Heart left ventricle (tissue), 13 donors: ENCODE measurements around the gene C1orf116.

Experiments used
- CTCF ChIP-seq, 12 donors: fragments of 200-600 bp; sonication (generic) in 4 of 12; IDR thresholded peaks; one replicate each; pipeline versions ENCODE4 v1.5.0 to v1.8.0; 2018 to 2022; ENCODE audit warnings: antibody characterized with exemption in 12 of 12, mild to moderate bottlenecking in 5 of 12
- POLR2A ChIP-seq, 2 donors: fragments of 450-650 bp; IDR thresholded peaks; one replicate each; pipeline ENCODE4 v1.6.1; 2017; ENCODE audit warnings: antibody characterized with exemption in 2 of 2, mild to moderate bottlenecking in 2 of 2, moderate library complexity in 2 of 2
- donor health status: ischemic (EF 13 %, LVEDD 7.1; RV severe dilation, severe dysfunction).
- donor health status: DM: no; HTN: yes; CAD: no.
- donor health status: DM: no; HTN: no; CAD: no.
- donor health status: ischemic (EF 25% LVEDD 6.9; RV normal size, moderate dysfunction).
- donor health status: ischemic (EF 25% LVEDD 5.7; RV mildly dilated, moderate dysfunction).
- donor health status: ischemic (EF 35%, LVEDD 5.7; RV mildly dilated, moderate dysfunction).
- donor health status: nonischemic (EF 11% LVEDD 7.7; RV severe dilation, severe dysfunction).
- donor health status: DM: yes; HTN: yes; CAD: no.
- donor health status: PGD.
- donor health status: ischemic (EF 29% LVEDD 5.4; RV normal size, mild dysfunction).
- donor health status: nonischemic (EF 23%, LVEDD 6.1; RV moderate dilation, normal function).

GRCh38 chr1:206969090-206969489 lies 63.5 kb downstream of the C1orf116 start:
- TF ChIP-seq CTCF (IDR thresholded peaks at IDR 0.05) = no peak
- TF ChIP-seq POLR2A (IDR thresholded peaks at IDR 0.05) = no peak
